Measurements from ENCODE around the gene CDKN2D. TPM values are rescaled to one million over a fixed set of nuclear protein-coding genes. Genes with fewer than 3 reads are reported as not detected.
"Not testable (repeated sequence)": the region's sequence is repeated elsewhere in the genome, so short reads cannot be mapped to it uniquely, and the experiment has no call there.

CDKN2D gene
- total RNA-seq, 2 donors from 2014 or later: 69.6 to 72.8 TPM

GRCh38 chr19:10553943-10554381 is 14.8 kb downstream of the CDKN2D start:
- H3K36me3 Mint-ChIP-seq (ENCODE audit: insufficient read depth in 2 of 2): peaks cover 8 to 30% of the 10 kb centered on the region in 2 donors
- peak; percentile 60 to 71 for DNase-seq
- no peaks in the 10 kb centered on the region for H3K9me3 Mint-ChIP-seq
- H3K27me3 Mint-ChIP-seq (ENCODE audit: low read depth): no peaks in the 10 kb centered on the region
- peak; percentile 80 to 84 for ATAC-seq (replicated peaks in 1 of 2)
- H3K4me1 Mint-ChIP-seq (ENCODE audit: low read depth): peaks cover 34% of the 10 kb centered on the region
- peak overlapping the region; percentile 52 to 81 for H3K4me3 Mint-ChIP-seq
- peak overlapping the region; percentile 43 for H3K27ac Mint-ChIP-seq

- Mint-ChIP-seq H3K36me3 (ENCODE audit: insufficient read depth in 2 of 2) (peaks cover 8 to 28% of the 10 kb centered on the region in 2 donors), H3K9me3 (no peaks in the 10 kb centered on the region), H3K4me3 (peak overlapping the region; percentile 52 to 81), H3K4me1 (ENCODE audit: low read depth) (peaks cover 33% of the 10 kb centered on the region), H3K27me3 (ENCODE audit: low read depth) (no peaks in the 10 kb centered on the region), H3K27ac (peak overlapping the region; percentile 43)
- no peak for DNase-seq
- ATAC-seq (replicated peaks in 1 of 2): no peak
Measured at GRCh38 chr19:10553087-10553667, 15.6 kb downstream of the CDKN2D start.

- Mint-ChIP-seq H3K36me3 (ENCODE audit: insufficient read depth in 2 of 2) (peaks cover 8 to 25% of the 10 kb centered on the region in 2 donors), H3K27ac (peak overlapping the region; percentile 33), H3K4me3 (peak overlapping the region in 1 of 2 donors; percentile 81), H3K4me1 (ENCODE audit: low read depth) (peaks cover 29% of the 10 kb centered on the region), H3K9me3 (no peaks in the 10 kb centered on the region), H3K27me3 (ENCODE audit: low read depth) (no peaks in the 10 kb centered on the region)
- DNase-seq (no peak), ATAC-seq (replicated peaks in 1 of 2) (no peak)
Measured at GRCh38 chr19:10552510-10553053, 16.2 kb downstream of the CDKN2D start.

GRCh38 chr19:10551698-10552301 is 17.0 kb downstream of the CDKN2D start:
- DNase-seq: peak; percentile 43 to 55
- peaks cover 8 to 23% of the 10 kb centered on the region in 2 donors for H3K36me3 Mint-ChIP-seq (ENCODE audit: insufficient read depth in 2 of 2)
- peak in 1 of 2 donors; percentile 16 for ATAC-seq (replicated peaks in 1 of 2)

GRCh38 chr19:10551006-10551405 is 17.8 kb downstream of the CDKN2D start:
- H3K4me3 Mint-ChIP-seq; ATAC-seq (replicated peaks in 1 of 2); H3K27me3 Mint-ChIP-seq (ENCODE audit: low read depth); H3K9me3 Mint-ChIP-seq; DNase-seq: not testable (repeated sequence)
- peak overlapping the region; percentile 18 for H3K27ac Mint-ChIP-seq
- peaks cover 8 to 23% of the 10 kb centered on the region in 2 donors for H3K36me3 Mint-ChIP-seq (ENCODE audit: insufficient read depth in 2 of 2)
- peaks cover 29% of the 10 kb centered on the region for H3K4me1 Mint-ChIP-seq (ENCODE audit: low read depth)

More at GRCh38 chr19:10551698-10552301, 17.0 kb downstream of the CDKN2D start:
- peaks cover 29% of the 10 kb centered on the region for H3K4me1 Mint-ChIP-seq (ENCODE audit: low read depth)
- no peak overlapping the region for H3K27ac Mint-ChIP-seq
- no peaks in the 10 kb centered on the region for H3K9me3 Mint-ChIP-seq
- no peaks in the 10 kb centered on the region for H3K27me3 Mint-ChIP-seq (ENCODE audit: low read depth)
- peak overlapping the region in 1 of 2 donors; percentile 45 for H3K4me3 Mint-ChIP-seq

- H3K4me3 Mint-ChIP-seq: no peak overlapping the region
- H3K36me3 Mint-ChIP-seq (ENCODE audit: insufficient read depth in 2 of 2): peaks cover 5 to 23% of the 10 kb centered on the region in 2 donors
- peak overlapping the region; percentile 18 for H3K27ac Mint-ChIP-seq
- ATAC-seq (replicated peaks in 1 of 2) (no peak), DNase-seq (no peak)
- H3K4me1 Mint-ChIP-seq (ENCODE audit: low read depth): peaks cover 33% of the 10 kb centered on the region
- no peaks in the 10 kb centered on the region for H3K9me3 Mint-ChIP-seq
- no peaks in the 10 kb centered on the region for H3K27me3 Mint-ChIP-seq (ENCODE audit: low read depth)
Measured at GRCh38 chr19:10550336-10550735, 18.4 kb downstream of the CDKN2D start.

- Mint-ChIP-seq H3K4me3 (no peak overlapping the region), H3K27ac (no peak overlapping the region), H3K9me3 (no peaks in the 10 kb centered on the region), H3K36me3 (ENCODE audit: insufficient read depth in 2 of 2) (peaks cover 5 to 23% of the 10 kb centered on the region in 2 donors), H3K4me1 (ENCODE audit: low read depth) (peaks cover 35% of the 10 kb centered on the region), H3K27me3 (ENCODE audit: low read depth) (no peaks in the 10 kb centered on the region)
- no peak for ATAC-seq (replicated peaks in 1 of 2)
- no peak for DNase-seq
Measured at GRCh38 chr19:10549733-10550132, 19.0 kb downstream of the CDKN2D start.

GRCh38 chr19:10548746-10549276 is 20.0 kb downstream of the CDKN2D start:
- Mint-ChIP-seq H3K36me3 (ENCODE audit: insufficient read depth in 2 of 2) (peaks cover 5 to 23% of the 10 kb centered on the region in 2 donors), H3K27ac (no peak overlapping the region), H3K27me3 (ENCODE audit: low read depth) (no peaks in the 10 kb centered on the region), H3K9me3 (no peaks in the 10 kb centered on the region), H3K4me1 (ENCODE audit: low read depth) (peaks cover 31% of the 10 kb centered on the region), H3K4me3 (no peak overlapping the region)
- no peak for DNase-seq
- no peak for ATAC-seq (replicated peaks in 1 of 2)

GRCh38 chr19:10546817-10547216 is 22.0 kb downstream of the CDKN2D start:
- Mint-ChIP-seq H3K4me3 (no peak overlapping the region), H3K36me3 (ENCODE audit: insufficient read depth in 2 of 2) (peaks cover 0 to 11% of the 10 kb centered on the region in 2 donors), H3K27me3 (ENCODE audit: low read depth) (no peaks in the 10 kb centered on the region), H3K9me3 (no peaks in the 10 kb centered on the region), H3K4me1 (ENCODE audit: low read depth) (peaks cover 17% of the 10 kb centered on the region), H3K27ac (no peak overlapping the region)
- no peak for ATAC-seq (replicated peaks in 1 of 2)
- no peak for DNase-seq

GRCh38 chr19:10544753-10545251 is 24.0 kb downstream of the CDKN2D start:
- Mint-ChIP-seq H3K27me3 (ENCODE audit: low read depth) (peaks cover 10% of the 10 kb centered on the region), H3K4me3 (peak overlapping the region; percentile 91), H3K4me1 (ENCODE audit: low read depth) (peaks cover 17% of the 10 kb centered on the region), H3K27ac (peak overlapping the region; percentile 85), H3K36me3 (ENCODE audit: insufficient read depth in 2 of 2) (peaks cover 0 to 1% of the 10 kb centered on the region in 2 donors), H3K9me3 (no peaks in the 10 kb centered on the region)
- ATAC-seq (replicated peaks in 1 of 2) (no peak), DNase-seq (no peak)

GRCh38 chr19:10544242-10544752 is 24.5 kb downstream of the CDKN2D start:
- H3K27me3 Mint-ChIP-seq (ENCODE audit: low read depth): peaks cover 13% of the 10 kb centered on the region
- ATAC-seq (replicated peaks in 1 of 2): peak; percentile 23 to 45
- no peaks in the 10 kb centered on the region for H3K9me3 Mint-ChIP-seq
- DNase-seq: peak; percentile 30 to 34
- H3K4me3 Mint-ChIP-seq: peak overlapping the region; percentile 91
- H3K4me1 Mint-ChIP-seq (ENCODE audit: low read depth): peaks cover 17% of the 10 kb centered on the region
- peak overlapping the region; percentile 85 for H3K27ac Mint-ChIP-seq
- peaks cover 0 to 1% of the 10 kb centered on the region in 2 donors for H3K36me3 Mint-ChIP-seq (ENCODE audit: insufficient read depth in 2 of 2)

GRCh38 chr19:10543420-10544241 is 25.1 kb downstream of the CDKN2D start, which contains the start of gene ATG4D:
ATG4D (plus strand) TSS chr19:10543904; CDS start chr19:10544091, 187 bp downstream.
- ATAC-seq (replicated peaks in 1 of 2) (peak; percentile 88 to 91), DNase-seq (peak; percentile 78 to 85)
- Mint-ChIP-seq H3K4me1 (ENCODE audit: low read depth) (peaks cover 21% of the 10 kb centered on the region), H3K9me3 (no peaks in the 10 kb centered on the region), H3K27me3 (ENCODE audit: low read depth) (peaks cover 18% of the 10 kb centered on the region), H3K4me3 (peak within 1 kb of the TSS; percentile 91), H3K27ac (peak within 1 kb of the TSS; percentile 85), H3K36me3 (ENCODE audit: insufficient read depth in 2 of 2) (peaks cover 0 to under 1% of the 10 kb centered on the region in 2 donors)

All from activated T-cell treated with anti-CD3 and anti-CD28 coated beads, Interleukin-2, amount 50 U/mL, for 72 hours (primary cell).